BJ (cell line): ENCODE measurements around the gene HUNK. TPM values are rescaled to one million over a fixed set of nuclear protein-coding genes. Genes with fewer than 3 reads are reported as not detected.

ENCODE experiments used
- CTCF ChIA-PET: fragments of 350-600 bp; formaldehyde crosslinking; extraction: SDS; loops from one replicate; lab custom pipeline; 2021; ENCODE audit warnings: antibody characterized with exemption, inconsistent platforms; lab: Yijun Ruan, JAX
- POLR2A ChIA-PET: fragments of 300-600 bp; sonication (Branson Sonifier 250); formaldehyde crosslinking; extraction: SDS; loops from one replicate; lab custom pipeline; 2021; ENCODE audit warnings: antibody characterized with exemption; lab: Charles Lee
- DNase-seq: peaks from one replicate; pipeline ENCODE4 v3.0.0-alpha.2; 2011; ENCODE audit warnings: low read depth
- H3K27me3 ChIP-seq: 2 replicates; pipeline ENCODE4 v1.6.0; 2011; ENCODE audit warnings: low read length; ENCODE audit not compliant: control insufficient read depth, insufficient read depth
- H3K36me3 ChIP-seq: 2 replicates; pipeline ENCODE4 v1.5.1; 2011; ENCODE audit warnings: low read length; ENCODE audit not compliant: control insufficient read depth, insufficient read depth
- H3K4me3 ChIP-seq: 2 replicates; pipeline ENCODE4 v1.5.1; 2011; ENCODE audit warnings: low read depth, mild to moderate bottlenecking, control low read depth, low read length
- CTCF ChIP-seq: IDR thresholded peaks from 2 replicates; pipeline ENCODE4 v1.5.1; 2011; ENCODE audit warnings: low read depth, mild to moderate bottlenecking, control low read depth, inconsistent platforms, low read length, moderate library complexity; ENCODE audit not compliant: insufficient read depth
- polyA plus RNA-seq: library from polyadenylated mRNA; depleted of rRNA; stranded (reverse); fragments of >200 nt; gene quantifications from 2 replicates; pipeline ENCODE4 v1.2.3, GENCODE V29; 2011

The HUNK gene
- polyA plus RNA-seq, 1 experiment = 0.70 TPM

- H3K27me3 ChIP-seq = no peaks in the 10 kb centered on the region; the same call in 1 of the 2 replicates
- H3K36me3 ChIP-seq = peaks cover under 1% of the 10 kb centered on the region; the same call in 1 of the 2 replicates
- DNase-seq = no peak
- ChIA-PET POLR2A (no interaction called here), CTCF (interaction anchor here (1.0 to 1.6 kb wide), 2 partner anchors 11 kb away, joined by 3 to 5 read pairs; no protein-coding TSS in a partner anchor)
- H3K4me3 ChIP-seq = no peak overlapping the region
- TF ChIP-seq CTCF = no peak
Measured at GRCh38 chr21:31929548-31929947, 56.7 kb downstream of the HUNK start.

- Histone ChIP-seq H3K4me3 (no peak overlapping the region), H3K27me3 (no peaks in the 10 kb centered on the region; the same call in 1 of the 2 replicates), H3K36me3 (no peaks in the 10 kb centered on the region)
- TF ChIP-seq CTCF = no peak
- POLR2A ChIA-PET = no interaction called here
- DNase-seq = no peak
- CTCF ChIA-PET = interaction anchor here (1.0 to 1.6 kb wide), 3 partner anchors 11 to 56 kb away, joined by 3 to 5 read pairs (median 4); no protein-coding TSS in a partner anchor
Measured at GRCh38 chr21:31930001-31930400, 57.2 kb downstream of the HUNK start.

- no peak overlapping the region for H3K4me3 ChIP-seq
- H3K27me3 ChIP-seq = no peaks in the 10 kb centered on the region; the same call in 1 of the 2 replicates
- no peak for DNase-seq
- H3K36me3 ChIP-seq = no peaks in the 10 kb centered on the region
- CTCF ChIA-PET = interaction anchor here (1.0 to 2.3 kb wide), 2 partner anchors 9 to 14 kb away, joined by 3 to 10 read pairs; no protein-coding TSS in a partner anchor
- POLR2A ChIA-PET = no interaction called here
- no peak for TF ChIP-seq CTCF
Measured at GRCh38 chr21:31931644-31932469, 59.0 kb downstream of the HUNK start.

- CTCF ChIA-PET = interaction anchor here (1.0 to 2.3 kb wide), 2 partner anchors 8 to 13 kb away, joined by 3 to 10 read pairs; no protein-coding TSS in a partner anchor
- POLR2A ChIA-PET = no interaction called here
- no peak for DNase-seq
- H3K4me3 ChIP-seq = no peak overlapping the region
- no peak for TF ChIP-seq CTCF
- H3K27me3 ChIP-seq = no peaks in the 10 kb centered on the region; the same call in 1 of the 2 replicates
- no peaks in the 10 kb centered on the region for H3K36me3 ChIP-seq
Measured at GRCh38 chr21:31932470-31932764, 59.6 kb downstream of the HUNK start.

GRCh38 chr21:31937303-31937702 lies 64.5 kb downstream of the HUNK start:
- CTCF ChIA-PET = no interaction called here
- POLR2A ChIA-PET = no interaction called here
- no peaks in the 10 kb centered on the region for H3K36me3 ChIP-seq

More at GRCh38 chr21:31937303-31937702, 64.5 kb downstream of the HUNK start:
- no peak for TF ChIP-seq CTCF
- Histone ChIP-seq H3K4me3 (no peak overlapping the region), H3K27me3 (no peaks in the 10 kb centered on the region)
- DNase-seq = no peak
